Measurements from ENCODE around the gene UST.

GRCh38 chr6:148789948-148790347, 43.1 kb downstream of the UST start:
- TF ChIP-seq, protein P1, sequence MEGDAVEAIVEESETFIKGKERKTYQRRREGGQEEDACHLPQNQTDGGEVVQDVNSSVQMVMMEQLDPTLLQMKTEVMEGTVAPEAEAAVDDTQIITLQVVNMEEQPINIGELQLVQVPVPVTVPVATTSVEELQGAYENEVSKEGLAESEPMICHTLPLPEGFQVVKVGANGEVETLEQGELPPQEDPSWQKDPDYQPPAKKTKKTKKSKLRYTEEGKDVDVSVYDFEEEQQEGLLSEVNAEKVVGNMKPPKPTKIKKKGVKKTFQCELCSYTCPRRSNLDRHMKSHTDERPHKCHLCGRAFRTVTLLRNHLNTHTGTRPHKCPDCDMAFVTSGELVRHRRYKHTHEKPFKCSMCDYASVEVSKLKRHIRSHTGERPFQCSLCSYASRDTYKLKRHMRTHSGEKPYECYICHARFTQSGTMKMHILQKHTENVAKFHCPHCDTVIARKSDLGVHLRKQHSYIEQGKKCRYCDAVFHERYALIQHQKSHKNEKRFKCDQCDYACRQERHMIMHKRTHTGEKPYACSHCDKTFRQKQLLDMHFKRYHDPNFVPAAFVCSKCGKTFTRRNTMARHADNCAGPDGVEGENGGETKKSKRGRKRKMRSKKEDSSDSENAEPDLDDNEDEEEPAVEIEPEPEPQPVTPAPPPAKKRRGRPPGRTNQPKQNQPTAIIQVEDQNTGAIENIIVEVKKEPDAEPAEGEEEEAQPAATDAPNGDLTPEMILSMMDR (IDR thresholded peaks at IDR 0.05): no peak
- TF ChIP-seq POLR2A (IDR thresholded peaks at IDR 0.05): no peak

Data from right lobe of liver (tissue), 4 donors.